GM19324 (cell line): ENCODE data around the gene RNF222.

Source experiments
- ATAC-seq: cut with Tn5 transposase; IDR thresholded peaks from one replicate; pipeline ENCODE4 v1.9.1; 2021; ENCODE audit warnings: mild to moderate bottlenecking, moderate library complexity; ENCODE audit not compliant: unreplicated experiment, low FRiP score

The RNF222 gene, protein sequence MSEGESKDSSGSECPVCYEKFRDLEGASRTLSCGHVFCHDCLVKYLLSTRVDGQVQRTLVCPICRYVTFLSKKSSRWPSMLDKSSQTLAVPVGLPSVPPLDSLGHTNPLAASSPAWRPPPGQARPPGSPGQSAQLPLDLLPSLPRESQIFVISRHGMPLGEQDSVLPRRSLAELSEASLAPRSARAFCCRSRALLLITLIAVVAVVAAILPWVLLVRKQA

GRCh38 chr17:8397636-8398035 lies at the start of gene RNF222:
RNF222 (minus strand) TSS chr17:8397827; CDS start chr17:8393461, 4,366 bp downstream.
- ATAC-seq = no peak

GRCh38 chr17:8445536-8445935 lies 47.9 kb upstream of the RNF222 start:
- no peak for ATAC-seq

GRCh38 chr17:8444494-8444893 lies 46.9 kb upstream of the RNF222 start:
- no peak for ATAC-seq

DNA sequence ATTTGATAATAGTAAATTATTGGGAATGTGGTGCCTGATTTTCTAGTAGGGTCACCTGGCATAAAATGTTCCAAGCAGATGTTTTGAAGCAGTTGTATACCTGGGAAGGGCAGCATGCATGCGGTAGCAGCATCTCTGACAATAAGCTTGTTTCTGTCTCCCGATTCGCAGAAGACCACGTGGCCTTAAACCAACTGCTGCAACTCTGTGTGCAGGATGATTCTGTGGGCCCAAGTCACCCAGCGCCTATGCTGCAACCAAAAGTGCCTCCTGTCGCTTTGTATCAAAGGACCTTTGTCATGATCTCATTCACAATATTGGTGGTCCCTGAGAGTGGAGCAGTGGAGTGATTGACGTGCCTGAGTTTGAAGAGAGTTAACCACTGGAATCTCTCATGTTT lies 46.1 kb upstream of the RNF222 start:
- no peak for ATAC-seq

- ATAC-seq = no peak
Measured at GRCh38 chr17:8442310-8442709, 44.7 kb upstream of the RNF222 start.

DNA sequence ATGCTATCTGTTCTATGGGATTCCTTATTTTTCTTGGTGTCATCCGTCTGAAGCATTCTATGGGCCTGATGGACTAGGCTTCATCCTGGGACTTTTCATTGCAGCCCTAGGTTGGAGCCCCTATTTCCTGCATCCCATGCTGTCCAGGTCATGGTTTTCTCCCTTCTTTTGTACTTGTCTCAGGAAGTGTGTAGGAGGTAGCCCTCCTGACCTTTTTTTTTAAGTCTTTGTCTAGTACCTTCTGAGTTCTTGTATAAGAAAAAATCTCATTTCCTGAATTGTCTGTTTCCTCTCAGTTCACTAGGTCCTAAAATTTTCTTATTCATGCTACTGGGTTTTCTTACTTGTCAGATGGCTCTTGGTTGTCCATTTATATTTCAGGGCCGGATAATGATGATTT lies 44.1 kb upstream of the RNF222 start:
- ATAC-seq = no peak

- no peak for ATAC-seq
Measured at GRCh38 chr17:8439681-8440080, 42.1 kb upstream of the RNF222 start.

DNA sequence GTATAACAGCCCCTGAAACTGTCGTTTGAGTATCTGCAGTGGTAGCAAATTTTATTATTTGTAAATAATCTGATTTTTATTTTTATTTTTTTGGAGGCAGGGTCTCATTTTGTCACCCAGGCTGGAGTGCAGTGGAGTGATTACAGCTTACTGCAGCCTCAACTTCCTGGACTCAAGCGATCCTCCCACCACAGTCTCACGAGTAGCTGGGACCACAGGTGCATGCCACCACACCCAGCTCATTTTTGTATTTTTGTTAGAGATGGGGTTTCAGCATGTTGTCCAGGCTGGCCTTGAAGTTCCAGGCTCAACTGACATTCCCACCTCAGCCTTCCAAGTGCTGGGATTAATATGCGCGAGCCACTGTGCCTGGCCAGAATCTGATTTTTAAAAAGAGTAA lies 40.8 kb upstream of the RNF222 start:
- ATAC-seq = no peak

DNA sequence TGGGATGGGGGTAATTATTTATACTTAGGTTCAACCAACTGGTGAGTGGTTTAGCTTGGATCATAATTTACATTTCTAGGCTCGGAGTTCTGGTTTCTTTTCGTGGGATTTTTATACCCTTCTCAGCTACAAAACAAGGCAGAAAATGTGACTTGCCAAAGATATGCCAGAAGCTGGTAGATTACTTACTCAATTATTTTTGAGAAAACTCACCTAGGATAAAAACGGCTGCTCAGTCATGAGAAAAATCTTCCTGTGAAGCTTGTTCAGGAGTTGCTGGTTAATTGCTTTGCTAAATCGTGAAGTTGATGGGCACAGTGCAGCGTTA lies 39.2 kb upstream of the RNF222 start:
- ATAC-seq = no peak

GRCh38 chr17:8436169-8436843 lies 38.7 kb upstream of the RNF222 start:
- peak; percentile 51 for ATAC-seq

GRCh38 chr17:8435245-8436168 lies 37.9 kb upstream of the RNF222 start, which contains the start of gene NDEL1:
NDEL1 (plus strand) TSS chr17:8435884; CDS start chr17:8444272, 8,388 bp downstream.
- ATAC-seq = peak; percentile 96

- no peak for ATAC-seq
Measured at GRCh38 chr17:8430966-8431365, 33.3 kb upstream of the RNF222 start.

- ATAC-seq = no peak
Measured at GRCh38 chr17:8426802-8427201, 29.2 kb upstream of the RNF222 start.

- no peak for ATAC-seq
Measured at GRCh38 chr17:8426094-8426720, 28.6 kb upstream of the RNF222 start.

GRCh38 chr17:8421571-8421970 lies 23.9 kb upstream of the RNF222 start:
- no peak for ATAC-seq

- no peak for ATAC-seq
Measured at GRCh38 chr17:8420041-8420934, 22.7 kb upstream of the RNF222 start.

DNA sequence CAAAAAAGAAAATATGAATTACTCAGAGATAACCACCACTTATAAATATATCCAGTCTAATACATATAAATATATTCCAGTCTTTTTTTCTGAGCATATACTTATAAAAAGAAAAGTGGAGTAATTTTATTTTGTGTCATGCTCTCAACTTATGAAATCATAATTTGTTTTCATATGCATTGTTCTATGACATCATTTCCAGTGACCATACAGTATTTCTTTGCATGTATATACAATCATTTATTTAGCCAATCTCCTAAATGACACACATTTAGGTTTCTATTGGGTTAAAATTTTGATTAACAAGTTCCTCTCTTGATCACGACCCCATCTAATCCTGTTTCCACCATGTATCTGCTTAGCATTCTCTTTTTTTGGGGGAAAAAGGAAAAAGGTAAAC lies 21.7 kb upstream of the RNF222 start:
- ATAC-seq = no peak

- ATAC-seq = no peak
Measured at GRCh38 chr17:8418471-8418870, 20.8 kb upstream of the RNF222 start.

- ATAC-seq = no peak
Measured at GRCh38 chr17:8417806-8418205, 20.2 kb upstream of the RNF222 start.

GRCh38 chr17:8413938-8414337 lies 16.3 kb upstream of the RNF222 start:
- no peak for ATAC-seq
